ENCODE results near the gene ZNF618.

ZNF618 gene

GRCh38 chr9:114028646-114029045 is 152.5 kb downstream of the ZNF618 start:
- DNase-seq (ENCODE audit: low read depth): no peak
- no peak overlapping the region for H3K4me3 ChIP-seq (ENCODE audit: low read depth, low read length)
- in situ Hi-C loops (cut with HindIII; ENCODE audit: low sequenced_read_pairs): no loop called here
- no peak for TF ChIP-seq CTCF (IDR thresholded peaks at IDR 0.05; ENCODE audit: low read depth, low read length, missing control alignments)

- in situ Hi-C loops (cut with HindIII; ENCODE audit: low sequenced_read_pairs): no loop called here
- no peak for DNase-seq (ENCODE audit: low read depth)
- no peak for TF ChIP-seq CTCF (IDR thresholded peaks at IDR 0.05; ENCODE audit: low read depth, low read length, missing control alignments)
- H3K4me3 ChIP-seq (ENCODE audit: low read depth, low read length): no peak overlapping the region
Observed at GRCh38 chr9:114029311-114030170, 153.4 kb downstream of the ZNF618 start.

- in situ Hi-C loops (cut with HindIII; ENCODE audit: low sequenced_read_pairs): no loop called here
- no peak for TF ChIP-seq CTCF (IDR thresholded peaks at IDR 0.05; ENCODE audit: low read depth, low read length, missing control alignments)
- H3K4me3 ChIP-seq (ENCODE audit: low read depth, low read length): no peak overlapping the region
- no peak for DNase-seq (ENCODE audit: low read depth)
Observed at GRCh38 chr9:114030364-114030763, 154.3 kb downstream of the ZNF618 start.

GRCh38 chr9:114031037-114031630 is 155.0 kb downstream of the ZNF618 start:
- in situ Hi-C loops (cut with HindIII; ENCODE audit: low sequenced_read_pairs): no loop called here
- H3K4me3 ChIP-seq (ENCODE audit: low read depth, low read length): no peak overlapping the region
- no peak for TF ChIP-seq CTCF (IDR thresholded peaks at IDR 0.05; ENCODE audit: low read depth, low read length, missing control alignments)
- DNase-seq (ENCODE audit: low read depth): no peak

- in situ Hi-C loops (cut with HindIII; ENCODE audit: low sequenced_read_pairs): no loop called here
- TF ChIP-seq CTCF (IDR thresholded peaks at IDR 0.05; ENCODE audit: low read depth, low read length, missing control alignments): no peak
- no peak overlapping the region for H3K4me3 ChIP-seq (ENCODE audit: low read depth, low read length)
- no peak for DNase-seq (ENCODE audit: low read depth)
Observed at GRCh38 chr9:114031948-114032840, 156.1 kb downstream of the ZNF618 start.

GRCh38 chr9:114033397-114034103 is 157.4 kb downstream of the ZNF618 start:
- TF ChIP-seq CTCF (IDR thresholded peaks at IDR 0.05; ENCODE audit: low read depth, low read length, missing control alignments): peak; percentile 67

More at GRCh38 chr9:114033397-114034103, 157.4 kb downstream of the ZNF618 start:
- in situ Hi-C loops (cut with HindIII; ENCODE audit: low sequenced_read_pairs): no loop called here
- no peak for DNase-seq (ENCODE audit: low read depth)
- H3K4me3 ChIP-seq (ENCODE audit: low read depth, low read length): no peak overlapping the region

All from astrocyte of the cerebellum (primary cell).